Sigmoid colon (tissue), 7 donors: ENCODE results near the gene CD300H. TPM values are rescaled to one million over a fixed set of nuclear protein-coding genes. Genes with fewer than 3 reads are reported as not detected.

Experiments
- DNase-seq: peaks from one replicate; pipeline ENCODE4 v3.0.0-alpha.2; 2019
- H3K27ac ChIP-seq, 4 donors: fragments of 200-600 bp; sonication (generic); one replicate each; pipeline ENCODE4 v1.5.1; 2016 to 2019; ENCODE audit warnings: mild to moderate bottlenecking in 1 of 4
- H3K27me3 ChIP-seq, 3 donors: fragments of 200-600 bp; sonication (generic); one replicate each; pipeline ENCODE4 v1.5.1; 2019; ENCODE audit warnings: mild to moderate bottlenecking in 1 of 3
- H3K36me3 ChIP-seq, 4 donors: fragments of 200-600 bp; sonication (generic); one replicate each; pipeline ENCODE4 v1.5.1; 2016 to 2019
- H3K4me1 ChIP-seq, 4 donors: fragments of 200-600 bp; sonication (generic); one replicate each; pipeline ENCODE4 v1.5.1; 2017 to 2019
- H3K4me3 ChIP-seq, 4 donors: fragments of 200-600 bp; sonication (generic); one replicate each; pipeline ENCODE4 v1.5.1; 2017 to 2019; ENCODE audit warnings: mild to moderate bottlenecking in 2 of 4, moderate library complexity in 1 of 4
- H3K9me3 ChIP-seq, 4 donors: fragments of 200-600 bp in 3 of 4; sonication (generic) in 3 of 4; one replicate each; pipeline versions ENCODE4 v1.5.1 to v1.6.1; 2013 to 2019
- EP300 ChIP-seq, 4 donors: sonication (generic); formaldehyde crosslinking; IDR thresholded peaks; one replicate each; pipeline ENCODE4 v1.6.1; 2017; ENCODE audit warnings: antibody characterized with exemption in 4 of 4
- POLR2A ChIP-seq, 2 donors: fragments of 450-650 bp; IDR thresholded peaks; one replicate each; pipeline ENCODE4 v1.6.1; 2016; ENCODE audit warnings: antibody characterized with exemption in 2 of 2, mild to moderate bottlenecking in 2 of 2, moderate library complexity in 2 of 2
- POLR2AphosphoS5 ChIP-seq, 4 donors: sonication (generic); formaldehyde crosslinking; IDR thresholded peaks; one replicate each; pipeline ENCODE4 v1.6.1; 2017; ENCODE audit warnings: antibody characterized with exemption in 4 of 4
- WGBS, 2 donors: extraction: QIAGEN DNeasy Blood & Tissue Kit; methylation state at CpG; one replicate each; pipeline ENCODE4 v1.1.7; 2013; 5-methylcytosine and 5-hydroxymethylcytosine counted together
- intact Hi-C: fragments of 100-400 bp; cut with DNase I; formaldehyde crosslinking; loops from one replicate; pipeline ENCODE4 v1.15.1; 2023
- polyA plus RNA-seq, 3 donors: library from polyadenylated mRNA; stranded (reverse); fragments of 200-250 nt; gene quantifications; one replicate each; pipeline ENCODE4 v1.2.3, GENCODE V29; 2013
- total RNA-seq, 4 donors: library from RNA; depleted of rRNA; stranded (reverse); fragments of >200 nt; gene quantifications; one replicate each; pipeline ENCODE4 v1.1.0, GENCODE V29; 2016
- TF ChIP-seq, protein P1 (sequence below), 4 experiments: fragments of 450-650 bp in 3 of 4; fragments of 200-600 bp in 1 of 4; IDR thresholded peaks; one replicate each; pipeline ENCODE4 v1.5.1; 2016 to 2019; ENCODE audit warnings: antibody characterized with exemption in 4 of 4, mild to moderate bottlenecking in 3 of 4, moderate library complexity in 2 of 4
- donor health status: healthy with polysubstance abuse.
- donor health status: Bipolar disorder and iron deficiency.
- donor health status: healthy.

CD300H gene
- total and polyA plus RNA-seq, 7 donors = 0.20 TPM; not detected in 6

GRCh38 chr17:74604200-74604599 lies 36.9 kb upstream of the CD300H start:
- peak overlapping the region in 1 of 4 donors; percentile 84 for H3K27ac ChIP-seq
- no peaks in the 10 kb centered on the region for H3K9me3 ChIP-seq
- no peak for DNase-seq
- no peak for TF ChIP-seq POLR2A (IDR thresholded peaks at IDR 0.05)
- TF ChIP-seq EP300 (IDR thresholded peaks at IDR 0.05) = no peak
- no peak for TF ChIP-seq POLR2AphosphoS5 (IDR thresholded peaks at IDR 0.05)
- TF ChIP-seq, protein P1, sequence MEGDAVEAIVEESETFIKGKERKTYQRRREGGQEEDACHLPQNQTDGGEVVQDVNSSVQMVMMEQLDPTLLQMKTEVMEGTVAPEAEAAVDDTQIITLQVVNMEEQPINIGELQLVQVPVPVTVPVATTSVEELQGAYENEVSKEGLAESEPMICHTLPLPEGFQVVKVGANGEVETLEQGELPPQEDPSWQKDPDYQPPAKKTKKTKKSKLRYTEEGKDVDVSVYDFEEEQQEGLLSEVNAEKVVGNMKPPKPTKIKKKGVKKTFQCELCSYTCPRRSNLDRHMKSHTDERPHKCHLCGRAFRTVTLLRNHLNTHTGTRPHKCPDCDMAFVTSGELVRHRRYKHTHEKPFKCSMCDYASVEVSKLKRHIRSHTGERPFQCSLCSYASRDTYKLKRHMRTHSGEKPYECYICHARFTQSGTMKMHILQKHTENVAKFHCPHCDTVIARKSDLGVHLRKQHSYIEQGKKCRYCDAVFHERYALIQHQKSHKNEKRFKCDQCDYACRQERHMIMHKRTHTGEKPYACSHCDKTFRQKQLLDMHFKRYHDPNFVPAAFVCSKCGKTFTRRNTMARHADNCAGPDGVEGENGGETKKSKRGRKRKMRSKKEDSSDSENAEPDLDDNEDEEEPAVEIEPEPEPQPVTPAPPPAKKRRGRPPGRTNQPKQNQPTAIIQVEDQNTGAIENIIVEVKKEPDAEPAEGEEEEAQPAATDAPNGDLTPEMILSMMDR (IDR thresholded peaks at IDR 0.05) = no peak
- intact Hi-C loops = loop anchor here (10.0 kb wide), 1 partner anchor 219 kb away; no protein-coding TSS in a partner anchor
- 68 to 84% methylated on average over 6 of the region's 6 CpGs for WGBS, 2 donors
- H3K27me3 ChIP-seq = no peaks in the 10 kb centered on the region
- H3K4me1 ChIP-seq = peaks cover 0 to 17% (median 14%) of the 10 kb centered on the region in 4 donors
- no peak overlapping the region for H3K4me3 ChIP-seq
- H3K36me3 ChIP-seq = no peaks in the 10 kb centered on the region

- no peaks in the 10 kb centered on the region for H3K27me3 ChIP-seq
- WGBS, 2 donors = 69 to 72% methylated on average over 5 of the region's 5 CpGs
- TF ChIP-seq POLR2A (IDR thresholded peaks at IDR 0.05) = no peak
- no peak for TF ChIP-seq POLR2AphosphoS5 (IDR thresholded peaks at IDR 0.05)
- TF ChIP-seq EP300 (IDR thresholded peaks at IDR 0.05) = no peak
- TF ChIP-seq, protein P1 (IDR thresholded peaks at IDR 0.05) = no peak
- H3K36me3 ChIP-seq = no peaks in the 10 kb centered on the region
- H3K4me1 ChIP-seq = peaks cover 0 to 17% (median 14%) of the 10 kb centered on the region in 4 donors
- DNase-seq = no peak
- no peaks in the 10 kb centered on the region for H3K9me3 ChIP-seq
- intact Hi-C loops = loop anchor here (10.0 kb wide), 1 partner anchor 219 kb away; no protein-coding TSS in a partner anchor
- H3K27ac ChIP-seq = no peak overlapping the region
- no peak overlapping the region for H3K4me3 ChIP-seq
Observed at GRCh38 chr17:74603746-74604145, 36.4 kb upstream of the CD300H start.

DNA sequence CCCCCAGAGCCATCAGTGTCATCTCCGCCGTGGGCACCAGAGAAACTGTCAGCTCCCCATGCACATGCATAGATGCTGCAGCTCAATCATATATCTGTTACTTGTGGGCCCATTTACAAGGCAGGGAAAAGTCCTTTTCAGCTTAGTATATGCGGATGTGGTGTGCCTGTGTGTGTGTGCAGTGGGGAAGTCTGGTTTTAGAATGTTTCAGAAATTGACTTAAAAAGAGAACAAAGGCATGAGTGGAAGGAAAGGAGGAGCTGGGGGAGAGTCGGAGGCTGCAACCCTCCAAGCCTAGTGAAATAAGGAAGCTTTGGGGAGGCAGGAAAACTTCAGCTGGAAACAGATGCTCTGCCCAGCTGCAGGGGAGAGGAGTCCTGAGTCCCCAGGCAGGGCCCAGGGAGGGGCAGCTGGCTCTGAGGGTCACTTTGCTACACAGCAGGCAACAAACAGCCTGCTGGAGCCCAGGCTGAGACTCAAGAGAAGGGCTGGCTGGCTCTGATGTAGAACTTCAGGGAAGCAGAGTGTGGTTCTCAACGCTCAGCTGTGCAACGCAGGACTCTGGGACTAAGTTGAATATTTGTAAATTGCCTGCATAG lies 35.8 kb upstream of the CD300H start:
- intact Hi-C loops = loop anchor here (10.0 kb wide), 1 partner anchor 218 kb away; no protein-coding TSS in a partner anchor
- H3K4me1 ChIP-seq = peaks cover 0 to 17% (median 14%) of the 10 kb centered on the region in 4 donors
- DNase-seq = no peak
- H3K27me3 ChIP-seq = no peaks in the 10 kb centered on the region
- no peaks in the 10 kb centered on the region for H3K36me3 ChIP-seq
- TF ChIP-seq POLR2AphosphoS5 (IDR thresholded peaks at IDR 0.05) (no peak), EP300 (IDR thresholded peaks at IDR 0.05) (no peak), POLR2A (IDR thresholded peaks at IDR 0.05) (no peak)
- TF ChIP-seq, protein P1 (IDR thresholded peaks at IDR 0.05) = no peak
- no peak overlapping the region for H3K27ac ChIP-seq
- WGBS, 2 donors = 54 to 69% methylated on average over 6 of the region's 6 CpGs
- H3K4me3 ChIP-seq = no peak overlapping the region
- no peaks in the 10 kb centered on the region for H3K9me3 ChIP-seq

DNA sequence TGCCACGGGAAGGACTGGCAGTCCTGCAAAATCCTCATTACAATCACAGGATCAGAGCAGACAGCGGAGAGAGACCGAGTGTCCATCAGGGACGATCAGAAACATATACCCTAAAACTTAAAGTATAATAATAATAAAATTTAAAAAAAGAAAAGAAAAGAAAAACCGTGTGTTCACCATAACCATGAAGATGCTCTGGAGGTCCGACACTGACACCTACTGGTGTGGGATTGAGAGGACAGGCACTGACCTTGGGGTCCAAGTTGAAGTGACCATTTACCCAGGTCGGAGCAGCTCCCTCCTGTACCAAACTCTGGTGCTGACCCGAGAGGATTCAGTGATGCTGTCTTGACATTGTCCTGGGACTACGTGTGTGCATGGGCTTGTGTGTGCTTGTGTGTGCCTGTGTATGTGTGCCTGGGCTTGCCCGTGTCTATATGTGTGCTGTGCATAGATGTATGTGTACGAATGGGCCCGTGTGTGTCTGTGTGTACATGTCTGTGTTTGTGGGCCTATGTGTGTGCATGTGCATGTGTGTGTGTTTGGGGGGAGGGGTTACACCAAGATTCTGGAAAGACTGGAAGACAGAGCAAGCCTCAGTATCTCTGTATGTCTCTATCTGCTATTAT lies 34.7 kb upstream of the CD300H start:
- 34 to 55% methylated on average over 12 of the region's 12 CpGs for WGBS, 2 donors
- no peak for DNase-seq
- TF ChIP-seq EP300 (IDR thresholded peaks at IDR 0.05) (no peak), POLR2AphosphoS5 (IDR thresholded peaks at IDR 0.05) (no peak), POLR2A (IDR thresholded peaks at IDR 0.05) (no peak)
- TF ChIP-seq, protein P1 (IDR thresholded peaks at IDR 0.05) = peak in 3 of 4 experiments; percentile 22 to 51 (median 23)
- H3K4me3 ChIP-seq = no peak overlapping the region
- H3K27ac ChIP-seq = no peak overlapping the region
- H3K27me3 ChIP-seq = no peaks in the 10 kb centered on the region
- no peaks in the 10 kb centered on the region for H3K36me3 ChIP-seq
- peaks cover 0 to 17% (median 14%) of the 10 kb centered on the region in 4 donors for H3K4me1 ChIP-seq
- intact Hi-C loops = loop anchor here (10.0 kb wide), 1 partner anchor 217 kb away; no protein-coding TSS in a partner anchor
- H3K9me3 ChIP-seq = no peaks in the 10 kb centered on the region
